Activated naive CD4-positive, alpha-beta T cell treated with anti-CD3 and anti-CD28 coated beads, Interleukin-2, amount 50 U/mL, for 72 hours (primary cell): ENCODE measurements around the gene NF2. TPM values are rescaled to one million over a fixed set of nuclear protein-coding genes. Genes with fewer than 3 reads are reported as not detected.

ENCODE experiments used
- ATAC-seq, 2 donors: fragments of 150-1000 bp; cut with Tn5 transposase; 2 replicates each; pipeline ENCODE4 v1.10.0; 2021; ENCODE audit warnings: mild to moderate bottlenecking in 2 of 2, moderate library complexity in 2 of 2
- DNase-seq, 2 donors: peaks; one replicate each; pipeline ENCODE4 v3.0.0; 2021 to 2022; ENCODE audit warnings: low spot score in 2 of 2
- H3K27ac Mint-ChIP-seq, 2 donors: one replicate each; pipeline ENCODE4 v1.8.0; 2022; ENCODE audit warnings: mild to moderate bottlenecking in 2 of 2, mixed read lengths in 2 of 2
- H3K36me3 Mint-ChIP-seq, 2 donors: one replicate each; pipeline ENCODE4 v1.8.0; 2022; ENCODE audit warnings: mixed read lengths in 2 of 2
- H3K9me3 Mint-ChIP-seq, 2 donors: one replicate each; pipeline ENCODE4 v1.8.0; 2022; ENCODE audit warnings: mixed read lengths in 2 of 2
- total RNA-seq, 2 donors: library from RNA; stranded (reverse); gene quantifications; one replicate each; pipeline ENCODE4 v1.2.3, GENCODE V29; 2022

NF2 gene
- total RNA-seq, 2 donors from 2014 or later = 30.6 to 45.0 TPM

DNA sequence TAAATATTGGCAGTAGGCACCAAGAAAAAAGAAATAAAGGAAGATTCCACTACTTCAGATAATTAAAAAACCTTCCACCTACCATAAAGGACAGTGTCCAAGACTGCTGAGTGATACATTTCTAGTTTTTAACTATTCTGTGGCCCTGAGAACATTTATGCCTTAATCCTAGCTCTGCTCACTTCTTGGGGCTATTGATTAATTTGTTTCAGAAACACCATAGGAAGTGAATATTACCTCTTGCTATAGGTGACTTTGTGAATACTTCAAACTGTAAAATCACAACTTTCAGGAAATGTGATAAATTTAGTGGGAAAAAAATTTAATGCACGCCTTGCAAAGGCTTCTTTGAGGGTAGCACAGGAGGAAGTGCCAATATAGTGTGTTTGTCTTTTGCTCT, 35.2 kb downstream of the NF2 start:
- H3K9me3 Mint-ChIP-seq = no peaks in the 10 kb centered on the region
- H3K36me3 Mint-ChIP-seq = peaks cover 5 to 18% of the 10 kb centered on the region in 2 donors
- no peak for DNase-seq
- no peak for ATAC-seq
- peak overlapping the region in 1 of 2 donors; percentile 41 for H3K27ac Mint-ChIP-seq

DNA sequence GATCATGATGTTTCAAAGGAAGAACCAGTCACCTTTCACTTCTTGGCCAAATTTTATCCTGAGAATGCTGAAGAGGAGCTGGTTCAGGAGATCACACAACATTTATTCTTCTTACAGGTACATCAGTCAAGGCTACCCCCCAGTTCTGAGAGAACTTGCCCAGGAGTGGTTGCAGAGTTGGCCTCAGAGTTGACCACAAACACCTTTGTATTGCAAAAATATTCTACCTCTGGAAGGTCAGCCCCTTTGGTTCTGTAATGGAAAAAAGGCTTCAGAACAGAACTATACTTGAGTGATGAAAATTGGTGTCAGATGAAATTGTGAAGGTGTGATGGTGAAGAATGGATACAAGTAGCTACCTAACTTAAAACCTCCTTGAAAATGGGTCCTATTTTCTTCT, 35.7 kb downstream of the NF2 start:
- H3K27ac Mint-ChIP-seq = peak overlapping the region; percentile 41 to 50
- H3K9me3 Mint-ChIP-seq = no peaks in the 10 kb centered on the region
- no peak for DNase-seq
- peak in 1 of 2 donors; percentile 36 for ATAC-seq
- H3K36me3 Mint-ChIP-seq = peaks cover 5 to 18% of the 10 kb centered on the region in 2 donors

DNA sequence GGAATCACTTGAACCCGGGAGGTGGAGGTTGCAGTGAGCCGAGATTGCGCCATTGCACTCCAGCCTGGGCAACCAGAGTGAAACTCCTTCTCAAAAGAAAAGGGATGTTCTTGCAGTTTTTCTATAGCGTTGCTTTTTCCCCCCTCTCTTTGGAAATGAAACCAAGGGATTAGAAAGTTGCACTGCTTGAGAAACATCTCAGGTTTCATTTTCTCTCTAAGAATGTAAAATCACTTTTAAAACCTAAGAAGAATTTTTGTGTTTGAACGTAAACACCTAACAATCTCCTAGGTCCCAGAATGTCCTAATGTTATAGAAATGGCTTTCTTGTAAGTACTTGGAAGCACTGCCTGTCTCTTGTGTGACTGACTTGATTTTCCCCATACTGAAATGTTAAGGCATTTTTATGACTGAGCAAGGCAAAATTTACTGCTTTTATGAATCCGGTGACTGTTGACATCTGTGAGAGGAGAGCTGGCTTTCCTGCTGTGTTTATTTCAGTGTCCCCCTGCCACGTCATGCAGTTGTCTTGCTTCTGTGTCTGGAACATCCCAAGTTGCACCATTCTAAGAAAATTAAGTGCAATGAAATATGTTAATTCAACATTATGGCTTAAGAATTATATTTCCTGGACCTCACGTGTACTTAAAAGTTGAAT, 37.7 kb downstream of the NF2 start:
- no peaks in the 10 kb centered on the region for H3K9me3 Mint-ChIP-seq
- H3K36me3 Mint-ChIP-seq = peaks cover 5 to 18% of the 10 kb centered on the region in 2 donors
- ATAC-seq (no peak), DNase-seq (no peak)
- peak overlapping the region in 1 of 2 donors; percentile 11 for H3K27ac Mint-ChIP-seq

DNA sequence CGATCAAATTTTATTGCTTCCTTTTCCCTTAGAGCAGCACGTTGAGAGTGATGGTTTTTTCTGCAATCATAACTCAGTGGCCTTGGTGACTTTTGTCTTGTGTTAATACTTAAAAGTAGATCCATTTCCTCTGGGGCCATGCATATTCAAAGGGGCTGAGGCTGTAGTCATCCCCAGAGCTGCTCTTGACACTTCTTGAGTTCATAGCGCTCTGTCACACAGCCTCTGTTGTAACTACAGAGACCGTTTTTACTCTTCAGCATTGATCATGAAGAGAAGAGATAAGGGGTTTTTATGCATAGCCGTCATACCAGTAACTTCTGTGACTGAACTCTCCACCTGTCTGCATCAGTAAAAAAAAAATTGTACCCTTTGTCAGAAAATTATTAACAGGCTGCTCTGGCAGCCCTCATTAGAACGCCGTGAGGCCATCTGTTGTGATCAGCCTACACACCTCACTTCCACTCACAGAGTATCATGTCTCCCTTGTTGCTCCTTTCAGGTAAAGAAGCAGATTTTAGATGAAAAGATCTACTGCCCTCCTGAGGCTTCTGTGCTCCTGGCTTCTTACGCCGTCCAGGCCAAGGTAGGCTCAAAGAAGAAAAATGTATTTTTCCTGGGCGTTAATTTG, 38.4 kb downstream of the NF2 start:
- H3K36me3 Mint-ChIP-seq = peaks cover 5 to 18% of the 10 kb centered on the region in 2 donors
- H3K27ac Mint-ChIP-seq = peak overlapping the region in 1 of 2 donors; percentile 62
- ATAC-seq = peak; percentile 28 to 95
- no peak for DNase-seq
- H3K9me3 Mint-ChIP-seq = no peaks in the 10 kb centered on the region

DNA sequence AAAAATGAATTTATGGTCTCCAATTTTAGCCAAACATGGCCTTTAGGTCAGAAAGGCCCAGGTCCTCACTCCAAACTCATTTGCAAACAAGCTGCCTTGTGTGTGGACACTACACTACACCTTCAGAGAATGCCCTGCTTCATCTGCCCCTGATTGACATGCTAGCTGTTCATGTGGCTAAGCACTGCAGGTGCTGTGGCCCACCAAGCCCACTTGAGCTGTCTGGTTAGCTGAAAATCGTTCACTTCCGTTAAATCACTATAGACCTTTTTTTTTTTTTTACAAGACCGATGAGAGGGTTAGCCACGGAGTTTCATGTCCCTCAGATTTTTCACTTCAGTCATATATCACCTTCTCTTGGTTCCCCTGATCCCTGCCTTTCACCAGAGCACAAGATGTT, 39.3 kb downstream of the NF2 start:
- H3K36me3 Mint-ChIP-seq = peaks cover 5 to 18% of the 10 kb centered on the region in 2 donors
- H3K27ac Mint-ChIP-seq = no peak overlapping the region
- ATAC-seq = peak in 1 of 2 donors; percentile 47
- H3K9me3 Mint-ChIP-seq = no peaks in the 10 kb centered on the region
- no peak for DNase-seq

DNA sequence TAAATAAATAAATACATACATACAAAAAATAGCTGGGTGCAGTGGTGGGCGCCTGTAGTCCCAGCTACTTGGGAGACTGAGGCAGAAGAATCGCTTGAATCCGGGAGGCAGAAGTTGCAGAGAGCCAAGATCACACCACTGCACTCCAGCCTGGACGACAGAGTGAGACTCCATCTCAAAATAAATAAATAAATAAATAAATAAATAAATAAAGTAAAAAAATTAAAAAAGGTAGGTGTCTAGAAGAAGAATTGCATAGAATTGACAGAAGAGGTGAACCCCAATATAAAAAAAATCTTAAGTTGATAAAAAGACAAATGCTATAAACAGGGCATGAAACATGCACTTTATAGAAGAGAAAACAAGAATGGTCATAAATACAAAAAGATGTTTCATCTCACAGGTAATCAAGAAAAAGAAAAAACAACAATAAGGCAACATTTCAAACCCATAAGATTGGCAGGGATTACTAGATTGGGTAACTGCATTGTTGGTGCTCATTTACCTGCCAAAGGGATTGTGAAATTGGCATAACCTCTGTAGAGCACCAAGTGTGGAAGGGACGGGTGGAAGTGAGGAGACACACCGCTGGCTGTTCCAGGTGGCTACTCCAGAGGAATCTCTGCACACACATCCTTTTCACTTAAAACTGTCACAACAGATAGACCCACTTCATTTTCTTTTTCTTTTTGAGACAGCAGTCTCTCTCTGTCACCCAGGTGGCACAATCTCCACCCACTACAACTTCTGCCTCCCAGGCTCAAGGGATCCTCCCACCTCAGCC, 44.7 kb downstream of the NF2 start:
- Mint-ChIP-seq H3K27ac (peak overlapping the region; percentile 29 to 53), H3K9me3 (no peaks in the 10 kb centered on the region), H3K36me3 (peaks cover 0 to 3% of the 10 kb centered on the region in 2 donors)
- DNase-seq (no peak), ATAC-seq (no peak)

DNA sequence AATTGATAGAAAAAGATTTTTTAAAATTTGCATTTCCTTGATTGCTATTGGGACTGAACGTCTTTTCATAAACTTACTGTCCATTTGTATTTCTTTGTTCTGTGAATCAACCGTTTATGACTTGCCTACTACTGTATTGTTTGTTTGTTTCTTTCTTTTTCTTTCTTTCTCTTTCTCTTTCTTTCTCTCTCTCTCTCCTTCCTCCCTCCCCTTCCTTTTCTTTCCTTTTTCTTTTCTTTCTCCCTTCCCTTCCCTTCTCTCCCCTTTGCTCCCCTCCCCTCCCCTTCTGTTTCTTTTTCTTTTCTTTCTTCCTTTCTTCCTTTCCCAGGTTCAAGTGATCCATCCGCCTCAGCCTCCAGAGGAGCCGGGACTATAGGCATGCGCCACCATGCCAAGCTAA, 46.9 kb downstream of the NF2 start:
- H3K9me3 Mint-ChIP-seq = no peaks in the 10 kb centered on the region
- H3K36me3 Mint-ChIP-seq = no peaks in the 10 kb centered on the region
- H3K27ac Mint-ChIP-seq = peak overlapping the region in 1 of 2 donors; percentile 35
- DNase-seq = no peak
- no peak for ATAC-seq

DNA sequence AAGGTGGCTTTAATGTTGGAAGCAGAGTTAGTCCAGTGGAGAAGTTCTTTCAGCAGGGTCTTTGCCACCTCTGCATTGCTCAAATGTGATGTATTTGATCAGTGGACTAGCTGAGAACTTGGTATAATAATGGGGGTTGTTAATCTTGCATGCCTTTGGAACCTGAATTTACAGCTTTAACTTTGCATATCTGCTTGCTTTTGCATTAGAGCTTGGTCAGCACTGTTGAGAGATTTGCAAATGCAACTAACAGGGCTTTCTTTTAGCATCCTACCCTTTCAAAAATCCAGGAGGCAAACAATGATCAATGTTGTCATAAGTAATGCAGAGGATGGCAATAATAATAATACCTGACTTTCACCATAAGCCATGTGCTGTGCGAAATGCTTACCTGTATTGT, 48.2 kb downstream of the NF2 start:
- H3K27ac Mint-ChIP-seq = no peak overlapping the region
- no peaks in the 10 kb centered on the region for H3K36me3 Mint-ChIP-seq
- no peak for DNase-seq
- no peak for ATAC-seq
- H3K9me3 Mint-ChIP-seq = no peaks in the 10 kb centered on the region

DNA sequence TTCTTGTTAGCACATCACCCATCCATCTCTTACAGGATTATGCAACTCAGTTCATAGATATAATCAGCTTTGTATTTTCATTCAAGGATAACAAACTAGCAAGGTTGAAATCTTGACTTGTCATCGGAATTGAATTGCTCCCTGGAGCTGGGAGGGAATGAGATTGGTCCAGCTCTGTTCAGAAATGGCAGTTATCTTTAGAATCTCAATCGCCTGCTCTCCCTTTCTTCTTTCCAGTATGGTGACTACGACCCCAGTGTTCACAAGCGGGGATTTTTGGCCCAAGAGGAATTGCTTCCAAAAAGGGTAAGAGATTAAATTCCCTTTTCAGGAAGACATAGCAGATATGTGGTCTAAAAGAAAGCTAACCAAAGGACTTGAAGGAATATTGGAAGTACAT, 51.0 kb downstream of the NF2 start:
- H3K27ac Mint-ChIP-seq = no peak overlapping the region
- DNase-seq (no peak), ATAC-seq (no peak)
- no peaks in the 10 kb centered on the region for H3K9me3 Mint-ChIP-seq
- H3K36me3 Mint-ChIP-seq = no peaks in the 10 kb centered on the region

DNA sequence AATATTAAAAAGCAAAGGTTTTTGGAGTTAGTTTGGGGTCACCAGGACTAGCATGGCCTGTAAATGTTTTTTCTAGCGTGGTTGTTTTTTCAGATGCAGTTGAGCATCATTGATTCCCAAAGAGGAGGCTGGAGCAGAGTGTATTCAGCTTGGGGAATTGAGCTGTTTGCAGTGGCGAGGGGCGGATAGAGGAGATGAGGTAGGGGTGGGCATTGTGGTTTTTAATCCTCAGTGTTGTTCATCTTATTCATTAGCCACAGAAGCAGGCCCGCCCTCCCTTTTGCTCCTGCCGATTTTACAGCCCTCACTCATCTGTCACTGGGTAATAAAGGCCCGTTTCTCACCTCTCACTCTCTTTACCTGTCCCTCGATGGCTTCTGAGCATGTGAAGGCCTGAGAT, 51.4 kb downstream of the NF2 start:
- no peaks in the 10 kb centered on the region for H3K36me3 Mint-ChIP-seq
- DNase-seq (no peak), ATAC-seq (no peak)
- no peak overlapping the region for H3K27ac Mint-ChIP-seq
- H3K9me3 Mint-ChIP-seq = no peaks in the 10 kb centered on the region

DNA sequence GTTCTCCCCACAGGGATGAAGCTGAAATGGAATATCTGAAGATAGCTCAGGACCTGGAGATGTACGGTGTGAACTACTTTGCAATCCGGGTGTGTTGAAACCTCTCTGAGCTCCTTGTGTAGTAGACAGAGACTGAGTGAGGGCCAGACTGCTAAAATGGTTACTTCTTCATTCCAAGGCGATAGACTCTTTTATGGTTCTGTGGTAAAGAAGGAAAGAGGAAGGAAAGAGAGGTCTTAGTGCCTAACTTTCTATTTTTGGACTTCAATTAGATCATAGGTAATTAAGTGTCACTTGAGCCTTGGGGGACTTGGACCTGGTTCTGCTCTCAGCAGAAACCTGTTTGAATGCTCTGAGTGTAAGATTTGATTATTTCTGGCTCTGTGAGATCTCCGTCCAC, 54.7 kb downstream of the NF2 start:
- ATAC-seq (no peak), DNase-seq (no peak)
- Mint-ChIP-seq H3K9me3 (no peaks in the 10 kb centered on the region), H3K36me3 (no peaks in the 10 kb centered on the region), H3K27ac (peak overlapping the region in 1 of 2 donors; percentile 93)

DNA sequence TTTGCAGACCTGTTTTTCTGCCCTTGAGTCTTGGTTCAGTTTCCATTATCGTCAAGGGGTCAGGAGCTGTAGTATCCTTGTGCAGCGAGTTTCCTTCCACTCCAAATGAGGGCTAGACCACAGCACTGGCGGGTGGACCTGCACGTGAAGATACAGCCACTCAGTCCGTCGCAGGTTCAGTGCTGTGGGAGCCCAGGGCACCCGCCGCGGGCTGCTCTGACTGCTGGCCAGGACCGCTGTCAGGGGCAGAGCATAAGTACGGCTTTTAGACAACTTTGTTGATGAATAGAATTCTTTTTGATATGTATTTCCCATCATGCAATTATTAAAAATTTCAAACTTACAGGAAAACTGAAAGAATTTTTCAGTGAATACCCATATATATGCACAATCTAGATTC, 56.6 kb downstream of the NF2 start:
- peaks cover 0 to 4% of the 10 kb centered on the region in 2 donors for H3K36me3 Mint-ChIP-seq
- ATAC-seq = no peak

DNA sequence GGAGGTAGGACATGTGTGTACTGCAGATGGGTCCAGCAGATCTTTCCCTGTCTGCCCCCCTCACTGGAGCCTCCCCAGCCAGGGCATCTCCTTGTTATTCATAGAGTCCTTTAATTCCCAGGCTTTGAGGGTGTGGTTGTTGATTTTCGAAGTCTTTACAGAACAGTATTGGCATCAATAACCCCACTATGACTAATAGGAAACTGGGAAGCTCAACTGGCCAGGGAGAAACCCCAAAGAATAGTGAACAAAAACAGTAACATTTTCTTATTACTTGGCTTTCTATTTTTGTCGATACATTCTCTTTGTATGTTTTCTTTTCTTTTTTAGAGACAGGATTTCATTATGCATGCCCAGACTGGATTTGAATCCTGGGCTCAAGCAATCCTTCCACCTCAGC, 57.9 kb downstream of the NF2 start:
- H3K36me3 Mint-ChIP-seq = peaks cover 0 to 4% of the 10 kb centered on the region in 2 donors
- DNase-seq (no peak), ATAC-seq (no peak)
- no peaks in the 10 kb centered on the region for H3K9me3 Mint-ChIP-seq
- no peak overlapping the region for H3K27ac Mint-ChIP-seq

More for the DNA sequence above, 56.6 kb downstream of the NF2 start:
- DNase-seq = no peak
- Mint-ChIP-seq H3K27ac (no peak overlapping the region), H3K9me3 (no peaks in the 10 kb centered on the region)

DNA sequence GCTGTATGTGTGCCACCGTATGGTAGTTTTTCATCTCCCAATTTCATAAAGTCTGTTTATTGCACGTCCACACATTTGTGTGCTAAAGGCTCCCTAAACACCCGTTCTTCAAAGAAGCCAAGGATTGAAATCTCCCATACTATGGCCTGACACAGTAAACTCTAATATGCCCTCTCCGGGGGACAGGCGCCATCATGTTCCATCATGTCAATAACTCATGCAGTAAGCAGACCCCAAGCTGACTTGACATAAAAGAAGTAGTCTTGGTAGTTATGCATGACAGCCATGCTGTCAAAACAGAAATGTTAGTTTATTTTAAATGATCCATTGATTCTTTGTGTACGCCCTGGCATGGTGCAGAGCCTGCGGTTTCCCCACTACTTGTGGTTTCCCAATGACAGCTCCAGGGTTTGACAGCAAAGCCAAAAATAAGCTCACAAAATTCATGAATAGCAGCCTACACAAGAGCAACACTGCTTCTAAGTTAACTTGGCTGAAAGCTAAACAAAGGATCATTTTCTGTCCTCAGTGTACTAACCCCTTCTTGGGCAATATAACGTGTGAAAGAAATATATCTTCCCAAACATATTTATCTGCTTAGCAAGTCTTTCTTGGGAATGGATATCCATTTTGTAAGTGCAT, 59.9 kb downstream of the NF2 start:
- DNase-seq = no peak
- Mint-ChIP-seq H3K9me3 (no peaks in the 10 kb centered on the region), H3K27ac (no peak overlapping the region), H3K36me3 (peaks cover 0 to 4% of the 10 kb centered on the region in 2 donors)
- ATAC-seq = no peak

DNA sequence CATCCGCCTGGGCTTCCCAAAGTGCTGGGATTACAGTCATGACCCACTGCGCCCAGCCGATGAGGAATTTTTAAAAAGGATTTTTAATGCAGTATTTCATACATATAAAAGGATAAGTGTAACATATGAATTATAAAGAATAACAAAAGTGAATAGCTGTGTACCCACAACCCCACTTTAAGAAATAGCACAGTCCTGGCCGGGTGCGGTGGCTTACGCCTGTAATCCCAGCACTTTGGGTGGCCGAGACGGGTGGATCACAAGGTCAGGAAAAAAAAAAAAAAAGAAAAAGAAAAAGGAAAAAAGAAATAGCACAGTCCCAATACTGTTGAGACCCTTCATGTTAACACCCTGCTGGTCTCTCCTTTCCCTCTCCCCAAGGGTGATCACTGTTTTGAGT, 62.1 kb downstream of the NF2 start:
- Mint-ChIP-seq H3K9me3 (no peaks in the 10 kb centered on the region), H3K36me3 (peaks cover 0 to 4% of the 10 kb centered on the region in 2 donors), H3K27ac (no peak overlapping the region)
- DNase-seq (no peak), ATAC-seq (no peak)

DNA sequence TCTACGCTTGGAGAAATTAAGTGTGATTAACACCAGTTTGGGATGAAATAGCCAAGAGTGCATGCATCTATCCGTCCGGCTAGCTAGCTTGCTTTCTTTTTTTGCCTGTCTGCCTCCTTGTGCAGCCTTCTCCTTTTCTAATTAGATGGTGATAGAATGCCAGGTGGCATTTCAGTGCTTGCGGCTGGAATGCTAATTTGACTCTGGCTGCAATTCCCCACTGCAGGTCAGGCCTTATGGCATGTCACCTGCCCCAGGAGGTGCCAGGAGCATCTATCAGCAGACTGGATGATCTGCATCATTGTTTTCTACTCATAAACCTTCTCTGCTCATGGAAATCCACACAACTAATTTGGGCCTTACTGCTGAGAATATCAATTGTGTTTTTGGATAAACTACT, 65.2 kb downstream of the NF2 start:
- Mint-ChIP-seq H3K36me3 (peaks cover 0 to 4% of the 10 kb centered on the region in 2 donors), H3K27ac (no peak overlapping the region), H3K9me3 (no peaks in the 10 kb centered on the region)
- ATAC-seq (no peak), DNase-seq (no peak)

DNA sequence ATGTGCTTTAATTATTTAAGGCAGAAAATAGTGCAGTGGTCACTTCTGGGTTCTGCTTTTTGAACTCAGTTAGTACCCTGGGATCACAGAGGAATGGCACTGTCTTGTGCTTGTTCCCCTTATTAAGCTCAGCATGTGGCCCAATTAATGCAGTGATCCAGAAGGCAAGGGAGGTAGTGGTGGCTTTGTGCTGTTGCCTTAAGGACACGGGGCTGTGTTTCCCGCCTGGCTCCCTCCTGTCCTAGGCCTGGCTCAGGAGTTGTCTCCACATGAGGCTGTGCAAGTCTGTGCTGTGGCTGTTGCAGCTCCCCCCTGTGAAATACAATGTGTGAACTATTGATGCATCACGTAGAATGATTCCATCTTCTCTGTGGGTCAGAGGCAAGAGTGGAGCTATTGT, 67.2 kb downstream of the NF2 start:
- H3K27ac Mint-ChIP-seq = no peak overlapping the region
- ATAC-seq = no peak
- DNase-seq = no peak
- no peaks in the 10 kb centered on the region for H3K9me3 Mint-ChIP-seq
- H3K36me3 Mint-ChIP-seq = no peaks in the 10 kb centered on the region
